Measurements from ENCODE around the gene ATP23.

DNA sequence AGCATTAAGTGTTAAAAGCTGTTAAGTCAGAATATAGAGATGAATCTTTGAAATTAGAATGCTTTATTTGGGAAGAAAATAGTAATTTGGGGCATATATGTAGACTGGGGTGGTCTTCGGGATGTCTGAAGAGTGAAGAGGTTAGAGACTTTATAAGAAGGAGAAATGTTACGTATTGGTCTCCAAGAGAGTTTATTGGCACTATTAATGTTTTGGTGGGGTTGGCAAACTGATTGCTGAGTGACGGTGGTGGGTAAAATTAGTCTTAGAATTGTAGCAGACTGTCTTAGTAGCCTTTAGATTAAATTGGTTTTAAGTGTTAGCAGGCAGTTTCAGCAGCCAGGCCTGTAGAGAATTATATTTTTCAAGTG lies 4.9 kb upstream of the ATP23 start:
- TF ChIP-seq POLR2AphosphoS5 (IDR thresholded peaks at IDR 0.05; ENCODE audit: low read depth, low read length) (no peak), FOXP2 (optimal IDR thresholded peaks at IDR 0.05; ENCODE audit: borderline replicate concordance, extremely low read depth, extremely low read length, insufficient read depth) (no peak), SIN3A (IDR thresholded peaks at IDR 0.05; ENCODE audit: borderline replicate concordance, insufficient read depth, low read length) (no peak), TAF1 (IDR thresholded peaks at IDR 0.05; ENCODE audit: borderline replicate concordance, insufficient read depth, low read length) (no peak)
- TF ChIP-seq, protein P1, sequence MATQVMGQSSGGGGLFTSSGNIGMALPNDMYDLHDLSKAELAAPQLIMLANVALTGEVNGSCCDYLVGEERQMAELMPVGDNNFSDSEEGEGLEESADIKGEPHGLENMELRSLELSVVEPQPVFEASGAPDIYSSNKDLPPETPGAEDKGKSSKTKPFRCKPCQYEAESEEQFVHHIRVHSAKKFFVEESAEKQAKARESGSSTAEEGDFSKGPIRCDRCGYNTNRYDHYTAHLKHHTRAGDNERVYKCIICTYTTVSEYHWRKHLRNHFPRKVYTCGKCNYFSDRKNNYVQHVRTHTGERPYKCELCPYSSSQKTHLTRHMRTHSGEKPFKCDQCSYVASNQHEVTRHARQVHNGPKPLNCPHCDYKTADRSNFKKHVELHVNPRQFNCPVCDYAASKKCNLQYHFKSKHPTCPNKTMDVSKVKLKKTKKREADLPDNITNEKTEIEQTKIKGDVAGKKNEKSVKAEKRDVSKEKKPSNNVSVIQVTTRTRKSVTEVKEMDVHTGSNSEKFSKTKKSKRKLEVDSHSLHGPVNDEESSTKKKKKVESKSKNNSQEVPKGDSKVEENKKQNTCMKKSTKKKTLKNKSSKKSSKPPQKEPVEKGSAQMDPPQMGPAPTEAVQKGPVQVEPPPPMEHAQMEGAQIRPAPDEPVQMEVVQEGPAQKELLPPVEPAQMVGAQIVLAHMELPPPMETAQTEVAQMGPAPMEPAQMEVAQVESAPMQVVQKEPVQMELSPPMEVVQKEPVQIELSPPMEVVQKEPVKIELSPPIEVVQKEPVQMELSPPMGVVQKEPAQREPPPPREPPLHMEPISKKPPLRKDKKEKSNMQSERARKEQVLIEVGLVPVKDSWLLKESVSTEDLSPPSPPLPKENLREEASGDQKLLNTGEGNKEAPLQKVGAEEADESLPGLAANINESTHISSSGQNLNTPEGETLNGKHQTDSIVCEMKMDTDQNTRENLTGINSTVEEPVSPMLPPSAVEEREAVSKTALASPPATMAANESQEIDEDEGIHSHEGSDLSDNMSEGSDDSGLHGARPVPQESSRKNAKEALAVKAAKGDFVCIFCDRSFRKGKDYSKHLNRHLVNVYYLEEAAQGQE (IDR thresholded peaks at IDR 0.05; ENCODE audit: insufficient read depth in 1 of 2, low read depth in 2 of 2, low read length in 2 of 2): no peak
